Measurements from ENCODE around the gene SRBD1.

GRCh38 chr2:45606796-45607195 lies 4.3 kb downstream of the SRBD1 start:
- TF ChIP-seq POLR2AphosphoS5 (IDR thresholded peaks at IDR 0.05; ENCODE audit: low read depth) (no peak), EZH2phosphoT487 (IDR thresholded peaks at IDR 0.05; ENCODE audit: unreplicated experiment) (no peak), CTCF (conservative IDR thresholded peaks at IDR 0.05; ENCODE audit: low read depth in 2 of 2) (no peak)
